T-helper 1 cell treated with Interleukin-12 subunit alpha and Interleukin-12 subunit beta and Interleukin-4 antibody, amounts not matched to agents 30 μg/mL and 1 μg/mL, for 36 hours (primary cell): ENCODE data around the gene HPS4.

ENCODE experiments used
- H3K27ac Mint-ChIP-seq: one replicate; pipeline ENCODE4 v1.8.0; 2021; ENCODE audit warnings: mild to moderate bottlenecking, mixed read lengths
- H3K27me3 Mint-ChIP-seq: one replicate; pipeline ENCODE4 v1.8.0; 2021; ENCODE audit warnings: low read depth, mixed read lengths
- H3K36me3 Mint-ChIP-seq: one replicate; pipeline ENCODE4 v1.8.0; 2021; ENCODE audit warnings: low read depth, mixed read lengths
- H3K4me1 Mint-ChIP-seq: one replicate; pipeline ENCODE4 v1.8.0; 2021; ENCODE audit warnings: low read depth, mixed read lengths
- H3K4me3 Mint-ChIP-seq: one replicate; pipeline ENCODE4 v1.8.0; 2021; ENCODE audit warnings: mild to moderate bottlenecking, moderate library complexity, mixed read lengths
- H3K9me3 Mint-ChIP-seq: one replicate; pipeline ENCODE4 v1.8.0; 2021; ENCODE audit warnings: mixed read lengths

HPS4 gene

DNA sequence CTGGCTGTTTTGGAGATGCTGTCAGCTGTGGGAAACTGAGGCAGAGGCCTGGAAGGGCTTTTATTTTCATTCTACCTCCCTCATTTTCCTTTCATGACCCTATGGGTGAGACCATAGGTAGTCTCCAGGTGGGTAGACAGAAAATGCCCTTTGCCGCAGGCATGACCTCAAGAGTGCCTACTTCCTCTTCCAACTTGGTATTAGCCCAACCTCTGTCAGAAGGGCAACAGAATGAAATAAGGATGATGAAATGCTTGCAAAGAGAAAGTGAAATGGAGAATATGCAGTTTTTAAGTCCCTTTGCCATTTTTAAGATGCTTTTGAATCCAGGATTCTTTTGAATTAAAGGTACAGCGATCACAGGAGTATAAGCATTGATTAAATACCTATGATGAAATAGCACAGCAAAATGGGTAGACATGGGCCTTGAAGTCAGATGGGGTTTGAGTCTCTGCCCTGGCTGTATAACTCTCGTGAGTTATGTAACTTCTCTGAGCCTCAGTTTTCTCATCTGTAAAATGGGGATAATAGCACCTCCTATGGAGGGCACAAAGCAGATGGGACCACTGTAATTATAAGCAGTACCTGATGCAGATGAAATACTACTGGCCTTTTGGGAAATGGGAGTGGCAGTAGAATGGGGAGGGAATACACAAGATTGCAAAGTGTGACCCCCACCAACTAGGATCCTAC, 50.8 kb downstream of the HPS4 start:
- no peaks in the 10 kb centered on the region for H3K27me3 Mint-ChIP-seq
- peak overlapping the region; percentile 65 for H3K27ac Mint-ChIP-seq
- no peak overlapping the region for H3K4me3 Mint-ChIP-seq
- H3K9me3 Mint-ChIP-seq, result no peaks in the 10 kb centered on the region
- H3K4me1 Mint-ChIP-seq, result peaks cover 62% of the 10 kb centered on the region
- H3K36me3 Mint-ChIP-seq, result peaks cover 42% of the 10 kb centered on the region

GRCh38 chr22:26431261-26431995, 52.2 kb downstream of the HPS4 start:
- Mint-ChIP-seq H3K36me3 (peaks cover 32% of the 10 kb centered on the region), H3K4me3 (peak overlapping the region; percentile 88), H3K4me1 (peaks cover 63% of the 10 kb centered on the region), H3K27me3 (peaks cover 5% of the 10 kb centered on the region), H3K27ac (peak overlapping the region; percentile 91), H3K9me3 (no peaks in the 10 kb centered on the region)

GRCh38 chr22:26430600-26430999, 53.0 kb downstream of the HPS4 start:
- peak overlapping the region; percentile 88 for H3K4me3 Mint-ChIP-seq
- H3K36me3 Mint-ChIP-seq, result peaks cover 26% of the 10 kb centered on the region
- H3K4me1 Mint-ChIP-seq, result peaks cover 56% of the 10 kb centered on the region
- peak overlapping the region; percentile 91 for H3K27ac Mint-ChIP-seq
- H3K27me3 Mint-ChIP-seq, result peaks cover 5% of the 10 kb centered on the region
- H3K9me3 Mint-ChIP-seq, result no peaks in the 10 kb centered on the region

DNA sequence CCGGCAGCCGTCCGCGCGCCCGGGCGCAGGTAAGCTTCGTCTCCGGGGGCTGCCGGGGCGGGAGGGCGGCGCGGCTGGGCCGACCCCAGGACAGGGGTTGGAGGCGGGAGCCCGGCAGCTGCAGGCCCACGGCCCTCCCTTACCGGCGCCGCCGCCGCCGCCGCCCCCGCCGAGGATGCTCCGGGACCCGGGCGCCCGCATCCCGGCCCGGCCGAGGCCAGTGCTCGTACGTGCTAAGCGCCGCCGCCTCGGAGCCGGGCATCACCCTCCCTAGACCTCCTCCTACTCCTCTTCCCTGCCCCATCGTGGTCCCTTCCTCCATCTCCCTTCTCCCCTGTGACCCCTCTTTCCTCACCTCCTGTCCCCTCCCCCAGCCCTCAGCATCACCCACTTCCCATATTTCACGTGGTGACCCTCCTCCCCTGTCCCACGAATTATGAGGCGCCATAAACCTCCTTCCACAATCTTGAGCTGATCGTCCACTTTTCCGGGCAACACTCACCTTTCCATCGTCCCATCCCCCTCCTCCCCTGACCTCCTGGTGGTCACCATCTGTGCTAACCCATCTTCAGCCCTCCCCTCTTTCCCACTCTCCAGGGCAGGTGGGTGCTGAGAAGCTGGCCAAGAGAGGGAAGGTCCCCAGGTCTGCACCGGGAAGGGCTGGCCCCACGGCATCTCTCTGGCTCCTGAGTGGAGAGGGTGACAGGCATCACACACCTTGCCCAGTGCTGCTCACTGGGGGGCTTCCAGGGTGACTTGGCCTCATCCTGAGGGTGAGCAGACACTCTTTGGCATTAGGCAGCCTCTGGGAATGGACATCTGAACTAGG, 53.9 kb downstream of the HPS4 start:
- Mint-ChIP-seq H3K4me3 (peak overlapping the region; percentile 88), H3K27ac (peak overlapping the region; percentile 91), H3K9me3 (no peaks in the 10 kb centered on the region), H3K27me3 (peaks cover 5% of the 10 kb centered on the region), H3K36me3 (peaks cover 20% of the 10 kb centered on the region), H3K4me1 (peaks cover 48% of the 10 kb centered on the region)

DNA sequence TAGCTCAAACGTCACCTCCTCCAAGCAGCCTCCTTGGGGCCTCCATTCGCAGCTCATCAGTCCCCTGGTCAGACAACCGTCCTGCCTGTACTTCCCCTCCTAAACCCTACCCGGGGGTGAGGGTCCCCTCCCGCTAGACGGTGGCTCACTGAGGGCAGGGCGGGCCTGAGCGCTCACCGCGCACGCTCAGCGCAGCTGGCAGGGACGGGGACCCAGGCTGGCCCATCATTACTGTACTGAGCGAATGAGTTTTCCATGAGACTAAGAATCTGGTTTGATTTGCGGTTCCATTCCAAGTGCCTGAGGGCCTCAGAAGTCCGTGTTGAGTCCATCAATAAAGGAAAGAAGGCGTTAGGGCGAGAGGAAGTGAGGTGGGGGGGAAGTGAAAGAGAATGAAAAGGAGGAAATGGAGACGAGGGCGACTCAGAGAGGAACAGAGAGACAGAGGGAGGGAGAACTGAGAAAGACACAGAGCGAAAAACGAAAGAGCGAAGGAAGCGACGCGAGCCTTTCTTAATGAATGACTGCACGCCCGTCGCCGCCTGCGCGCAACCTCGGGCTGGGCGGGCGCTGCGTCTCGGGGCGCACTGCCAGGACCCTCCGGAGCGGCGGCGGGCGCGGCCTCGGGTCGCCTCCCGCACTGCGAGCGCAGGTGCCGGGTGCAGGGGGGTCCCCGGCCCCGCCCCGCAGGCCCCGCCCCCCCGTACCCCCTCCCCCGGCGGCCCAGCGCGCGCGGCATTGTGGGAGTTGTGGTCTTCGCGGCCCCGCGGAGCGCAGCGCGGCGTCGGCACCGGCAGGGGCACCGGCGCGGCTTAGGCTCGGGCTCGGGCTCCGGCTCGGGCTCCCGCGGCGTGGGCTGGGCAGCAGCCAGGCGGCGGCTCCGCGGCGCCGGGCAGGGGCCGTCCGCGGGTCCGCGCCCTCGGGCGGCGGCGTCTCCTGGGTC, 54.8 kb downstream of the HPS4 start, which contains the start of gene ASPHD2:
ASPHD2 (plus strand) TSS at position 746 of the 943 bp plus-strand sequence. CDS start 4,356 bp downstream, outside the sequence.
- Mint-ChIP-seq H3K4me3 (peak within 1 kb of the TSS; percentile 100), H3K4me1 (peaks cover 48% of the 10 kb centered on the region), H3K36me3 (peaks cover 13% of the 10 kb centered on the region), H3K27ac (peak within 1 kb of the TSS; percentile 100), H3K9me3 (peaks cover under 1% of the 10 kb centered on the region), H3K27me3 (peaks cover 5% of the 10 kb centered on the region)

DNA sequence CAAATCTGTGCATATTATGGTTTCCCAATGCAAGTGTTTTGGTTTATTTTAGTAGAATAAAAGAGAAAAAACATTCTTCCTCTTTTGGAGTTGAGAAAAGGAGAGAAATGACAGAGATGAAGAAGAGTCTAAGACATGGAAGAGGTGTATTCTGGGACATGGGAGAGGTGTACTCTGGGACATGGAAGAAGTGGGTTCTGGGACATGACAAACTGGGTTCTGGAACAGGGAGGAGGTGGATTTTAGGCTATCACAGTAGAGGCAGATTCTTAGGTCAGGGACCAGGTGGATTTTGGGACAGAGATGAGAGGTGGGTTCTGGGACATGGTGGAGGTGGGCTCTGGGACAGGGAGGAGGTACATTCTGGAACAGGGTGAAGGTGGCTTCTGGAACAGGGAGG, 56.7 kb downstream of the HPS4 start:
- Mint-ChIP-seq H3K27me3 (peaks cover 12% of the 10 kb centered on the region), H3K36me3 (peaks cover 6% of the 10 kb centered on the region), H3K4me1 (peaks cover 37% of the 10 kb centered on the region)

GRCh38 chr22:26418620-26419019, 65.0 kb downstream of the HPS4 start:
- peaks cover 12% of the 10 kb centered on the region for H3K9me3 Mint-ChIP-seq
- H3K36me3 Mint-ChIP-seq, result no peaks in the 10 kb centered on the region
- H3K27me3 Mint-ChIP-seq, result peaks cover 31% of the 10 kb centered on the region
- no peak overlapping the region for H3K27ac Mint-ChIP-seq
- no peaks in the 10 kb centered on the region for H3K4me1 Mint-ChIP-seq
- H3K4me3 Mint-ChIP-seq, result no peak overlapping the region

More for the DNA sequence above, 56.7 kb downstream of the HPS4 start:
- Mint-ChIP-seq H3K27ac (peak overlapping the region; percentile 69), H3K4me3 (peak overlapping the region; percentile 32), H3K9me3 (peaks cover 14% of the 10 kb centered on the region)

GRCh38 chr22:26417406-26417805, 66.2 kb downstream of the HPS4 start:
- no peak overlapping the region for H3K27ac Mint-ChIP-seq
- H3K4me3 Mint-ChIP-seq, result no peak overlapping the region
- H3K36me3 Mint-ChIP-seq, result no peaks in the 10 kb centered on the region
- H3K27me3 Mint-ChIP-seq, result peaks cover 31% of the 10 kb centered on the region
- no peaks in the 10 kb centered on the region for H3K4me1 Mint-ChIP-seq
- no peaks in the 10 kb centered on the region for H3K9me3 Mint-ChIP-seq

- Mint-ChIP-seq H3K27ac (no peak overlapping the region), H3K9me3 (no peaks in the 10 kb centered on the region), H3K4me1 (no peaks in the 10 kb centered on the region), H3K27me3 (peaks cover 28% of the 10 kb centered on the region), H3K4me3 (no peak overlapping the region), H3K36me3 (no peaks in the 10 kb centered on the region)
Observed at GRCh38 chr22:26416670-26417276, 66.8 kb downstream of the HPS4 start.

DNA sequence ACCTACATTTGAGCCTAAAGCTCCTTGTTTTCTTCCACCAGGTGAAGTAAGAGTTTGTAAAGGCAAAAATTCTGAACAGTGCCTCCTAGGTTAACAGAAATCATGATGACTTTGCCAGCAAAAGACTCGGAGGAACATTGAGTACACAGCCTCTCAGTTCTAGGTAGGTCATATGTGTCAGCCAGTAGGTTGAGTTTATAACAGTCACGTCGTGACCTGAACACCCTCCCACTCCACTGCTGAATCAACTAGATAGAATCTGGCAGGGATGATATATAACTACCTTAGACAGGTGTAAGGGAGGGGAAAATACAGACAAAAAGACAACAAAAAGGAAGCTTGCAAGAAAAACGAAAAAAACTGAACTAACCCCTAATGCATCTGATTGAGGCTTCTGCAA, 67.3 kb downstream of the HPS4 start:
- Mint-ChIP-seq H3K36me3 (no peaks in the 10 kb centered on the region), H3K4me3 (no peak overlapping the region), H3K9me3 (no peaks in the 10 kb centered on the region), H3K4me1 (no peaks in the 10 kb centered on the region), H3K27ac (no peak overlapping the region), H3K27me3 (peaks cover 28% of the 10 kb centered on the region)

- H3K27ac Mint-ChIP-seq, result no peak overlapping the region
- H3K36me3 Mint-ChIP-seq, result no peaks in the 10 kb centered on the region
- no peaks in the 10 kb centered on the region for H3K4me1 Mint-ChIP-seq
- H3K4me3 Mint-ChIP-seq, result no peak overlapping the region
- peaks cover 22% of the 10 kb centered on the region for H3K27me3 Mint-ChIP-seq
- no peaks in the 10 kb centered on the region for H3K9me3 Mint-ChIP-seq
Observed at GRCh38 chr22:26414347-26414746, 69.2 kb downstream of the HPS4 start.

- Mint-ChIP-seq H3K27me3 (peaks cover 13% of the 10 kb centered on the region), H3K4me1 (no peaks in the 10 kb centered on the region)
Observed at GRCh38 chr22:26410386-26410785, 73.2 kb downstream of the HPS4 start.

GRCh38 chr22:26409719-26410335, 73.8 kb downstream of the HPS4 start:
- H3K4me3 Mint-ChIP-seq, result no peak overlapping the region
- no peak overlapping the region for H3K27ac Mint-ChIP-seq
- no peaks in the 10 kb centered on the region for H3K9me3 Mint-ChIP-seq
- no peaks in the 10 kb centered on the region for H3K36me3 Mint-ChIP-seq
- peaks cover 2% of the 10 kb centered on the region for H3K4me1 Mint-ChIP-seq
- H3K27me3 Mint-ChIP-seq, result peaks cover 13% of the 10 kb centered on the region

More at GRCh38 chr22:26410386-26410785, 73.2 kb downstream of the HPS4 start:
- Mint-ChIP-seq H3K27ac (no peak overlapping the region), H3K9me3 (no peaks in the 10 kb centered on the region), H3K36me3 (no peaks in the 10 kb centered on the region), H3K4me3 (no peak overlapping the region)
